ENCODE data around the gene SEPTIN10.
"Not testable (repeated sequence)": the region's sequence is repeated elsewhere in the genome, so short reads cannot be mapped to it uniquely, and the experiment has no call there.

The SEPTIN10 gene

GRCh38 chr2:109597283-109597682, 16.5 kb downstream of the SEPTIN10 start:
- DNase-seq: no peak

GRCh38 chr2:109595644-109596043, 18.1 kb downstream of the SEPTIN10 start:
- no peak for DNase-seq

- no peak for DNase-seq
Measured at GRCh38 chr2:109594246-109594885, 19.4 kb downstream of the SEPTIN10 start.

GRCh38 chr2:109592905-109593304, 20.9 kb downstream of the SEPTIN10 start:
- DNase-seq: no peak

- DNase-seq: no peak
Measured at GRCh38 chr2:109591206-109591605, 22.6 kb downstream of the SEPTIN10 start.

- no peak for DNase-seq
Measured at GRCh38 chr2:109586687-109587086, 27.1 kb downstream of the SEPTIN10 start.

GRCh38 chr2:109582928-109583895, 30.6 kb downstream of the SEPTIN10 start:
- no peak for DNase-seq

- not testable (repeated sequence) for DNase-seq
Measured at GRCh38 chr2:109577630-109578029, 36.1 kb downstream of the SEPTIN10 start.

GRCh38 chr2:109575373-109575772, 38.4 kb downstream of the SEPTIN10 start:
- no peak for DNase-seq

GRCh38 chr2:109563980-109564550, 49.7 kb downstream of the SEPTIN10 start:
- no peak for DNase-seq

- DNase-seq: no peak
Measured at GRCh38 chr2:109563288-109563687, 50.5 kb downstream of the SEPTIN10 start.

GRCh38 chr2:109562421-109562820, 51.3 kb downstream of the SEPTIN10 start:
- DNase-seq: no peak

- DNase-seq: no peak
Measured at GRCh38 chr2:109560265-109560664, 53.5 kb downstream of the SEPTIN10 start.

GRCh38 chr2:109558076-109558882, 55.5 kb downstream of the SEPTIN10 start:
- no peak for DNase-seq

- DNase-seq: no peak
Measured at GRCh38 chr2:109557309-109557708, 56.5 kb downstream of the SEPTIN10 start.

- DNase-seq: no peak
Measured at GRCh38 chr2:109555346-109555900, 58.3 kb downstream of the SEPTIN10 start.

- no peak for DNase-seq
Measured at GRCh38 chr2:109554758-109555157, 59.0 kb downstream of the SEPTIN10 start.

GRCh38 chr2:109549016-109549590, 64.7 kb downstream of the SEPTIN10 start:
- DNase-seq: no peak

- DNase-seq: no peak
Measured at GRCh38 chr2:109547280-109547679, 66.5 kb downstream of the SEPTIN10 start.

- no peak for DNase-seq
Measured at GRCh38 chr2:109545828-109546713, 67.7 kb downstream of the SEPTIN10 start.

GRCh38 chr2:109542384-109542783, 71.4 kb downstream of the SEPTIN10 start:
- DNase-seq: no peak
